Activated gamma-delta T cell treated with Interleukin-2 at 50 U/mL for 16 hours (primary cell): ENCODE measurements around the gene SEMA6C.
"Not testable (repeated sequence)": the region's sequence is repeated elsewhere in the genome, so short reads cannot be mapped to it uniquely, and the experiment has no call there.

Experiments
- DNase-seq: peaks from one replicate; pipeline ENCODE4 v3.0.0-alpha.2; 2020

The SEMA6C gene

DNA sequence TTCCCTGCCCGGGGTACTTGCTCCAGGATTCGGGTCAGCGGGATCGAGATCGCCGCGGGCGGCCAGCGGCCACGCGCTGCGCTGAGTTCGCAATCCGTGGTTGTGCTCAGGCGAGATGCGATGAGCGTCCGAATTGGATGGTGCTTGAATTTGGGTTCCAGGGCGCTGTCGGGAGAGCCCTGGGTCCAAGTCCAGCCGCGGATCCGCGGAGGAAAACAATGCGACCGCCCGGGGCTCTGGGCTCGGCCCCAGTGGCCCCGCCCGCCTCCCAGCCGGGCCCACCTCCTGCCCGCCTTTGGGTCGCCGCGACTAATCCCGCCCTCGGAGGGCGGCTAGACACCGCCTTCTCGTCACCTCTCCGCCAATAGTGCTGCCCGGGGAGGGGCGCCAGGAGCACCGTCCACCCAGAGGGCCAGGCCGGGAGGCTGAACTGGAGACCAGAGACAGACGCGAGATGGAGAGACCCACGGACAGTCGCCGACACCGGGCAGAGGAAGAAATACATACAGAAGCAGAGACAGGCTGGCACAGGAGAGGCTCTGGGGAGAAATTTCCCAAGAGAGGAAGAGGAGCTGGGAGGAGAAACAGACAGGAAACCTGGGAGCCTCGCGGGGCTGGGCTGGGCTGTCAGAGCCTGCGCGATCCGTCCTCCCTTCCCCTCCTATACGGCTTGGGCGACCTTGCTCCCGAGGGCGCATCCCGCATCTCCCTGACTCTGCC, at the start of gene SEMA6C:
SEMA6C (minus strand) TSS at position 220 of the 720 bp plus-strand sequence. CDS start 4,010 bp downstream, outside the sequence.
- peak; percentile 85 for DNase-seq

- not testable (repeated sequence) for DNase-seq
Measured at GRCh38 chr1:151194894-151195594, 48.6 kb upstream of the SEMA6C start.

- DNase-seq, result no peak
Measured at GRCh38 chr1:151193856-151194255, 47.4 kb upstream of the SEMA6C start.

GRCh38 chr1:151193304-151193703, 46.9 kb upstream of the SEMA6C start:
- no peak for DNase-seq

DNA sequence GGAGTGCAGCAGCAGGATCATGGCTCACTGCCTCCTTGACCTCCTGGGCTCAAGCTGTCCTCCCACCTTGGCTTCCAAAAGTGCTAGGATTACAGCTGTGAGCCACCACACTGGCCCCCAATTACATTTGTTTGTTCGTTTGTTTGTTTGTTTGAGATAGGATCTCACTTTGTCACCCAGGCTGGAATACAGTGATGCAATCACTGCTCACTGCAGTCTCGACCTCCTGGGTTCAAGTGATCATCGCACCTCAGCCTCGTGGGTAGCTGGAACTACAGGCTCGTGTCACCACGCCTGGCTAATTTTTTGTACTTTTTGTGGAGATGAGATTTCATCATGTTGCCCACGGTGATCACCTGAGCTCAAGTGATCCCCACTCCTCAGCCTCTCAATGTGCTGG, 45.6 kb upstream of the SEMA6C start:
- DNase-seq, result no peak

DNA sequence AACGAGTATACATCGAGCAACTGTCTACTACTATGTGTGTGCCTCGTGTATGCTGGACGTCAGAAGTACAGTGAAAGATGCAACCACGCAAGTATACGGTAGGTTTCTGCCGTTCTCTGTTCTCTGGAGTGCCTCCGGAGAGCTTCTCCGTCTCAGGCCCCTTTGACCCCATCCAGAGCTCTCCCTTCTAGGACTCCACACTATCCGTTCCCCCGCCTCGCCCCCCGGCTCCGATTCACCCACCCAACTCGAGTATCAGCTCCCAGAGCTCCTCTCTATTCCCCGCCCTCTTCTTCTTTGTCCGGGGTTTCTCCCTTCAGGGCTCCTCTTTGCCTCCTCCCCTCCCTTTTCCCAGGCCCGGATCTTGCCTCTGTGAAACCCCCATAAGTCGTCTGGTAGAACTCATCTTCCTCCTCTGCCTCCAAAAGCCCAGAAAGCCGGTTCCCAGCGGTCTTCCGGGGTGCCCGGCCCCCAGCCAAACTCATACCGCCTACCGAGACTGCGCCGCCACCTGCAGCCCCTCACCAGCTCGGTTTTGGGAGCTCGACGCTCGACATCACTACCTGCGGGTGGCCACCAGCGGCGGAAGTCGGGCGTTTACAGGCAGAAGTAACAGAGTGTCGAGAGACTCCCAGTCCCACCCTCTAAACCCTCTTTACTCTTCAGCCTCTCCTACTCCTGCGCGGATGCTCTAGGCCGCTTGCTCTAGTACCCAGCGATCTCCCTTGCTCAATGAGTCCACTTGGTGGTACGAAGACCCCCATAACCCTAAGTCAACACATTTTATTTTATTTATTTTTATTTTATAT, 43.4 kb upstream of the SEMA6C start, which contains the start of gene VPS72:
VPS72 (minus strand) TSS at position 561 of the 809 bp plus-strand sequence; CDS start at position 485, 76 bp downstream.
- peak; percentile 82 for DNase-seq

GRCh38 chr1:151188667-151189066, 42.2 kb upstream of the SEMA6C start:
- not testable (repeated sequence) for DNase-seq

GRCh38 chr1:151187205-151187604, 40.8 kb upstream of the SEMA6C start:
- no peak for DNase-seq

- DNase-seq, result no peak
Measured at GRCh38 chr1:151184211-151184610, 37.8 kb upstream of the SEMA6C start.

GRCh38 chr1:151176514-151177045, 30.1 kb upstream of the SEMA6C start:
- DNase-seq, result no peak

DNA sequence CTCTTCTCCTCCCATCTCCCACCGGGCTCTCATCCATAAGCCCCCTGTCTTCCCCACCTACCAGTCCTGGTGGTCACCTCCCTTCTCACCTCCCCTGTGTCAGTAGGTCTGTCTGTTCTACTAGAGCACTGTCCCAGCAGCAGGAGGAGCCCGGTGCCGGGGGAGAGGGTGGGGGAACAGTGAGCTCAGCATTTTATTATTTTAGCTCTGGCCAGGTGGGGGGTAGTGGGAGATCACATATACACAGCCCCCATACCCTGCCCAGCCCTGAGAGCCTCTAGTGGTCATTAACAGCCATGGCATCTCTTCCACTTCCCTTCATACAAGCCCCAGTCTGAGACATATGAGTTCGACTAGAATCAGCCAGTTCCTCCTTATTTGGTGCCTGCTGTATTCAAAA, 29.4 kb upstream of the SEMA6C start, which contains the start of gene TMOD4:
TMOD4 (minus strand) TSS at position 119 of the 400 bp plus-strand sequence. CDS start 1,106 bp downstream, outside the sequence.
- DNase-seq, result no peak

DNA sequence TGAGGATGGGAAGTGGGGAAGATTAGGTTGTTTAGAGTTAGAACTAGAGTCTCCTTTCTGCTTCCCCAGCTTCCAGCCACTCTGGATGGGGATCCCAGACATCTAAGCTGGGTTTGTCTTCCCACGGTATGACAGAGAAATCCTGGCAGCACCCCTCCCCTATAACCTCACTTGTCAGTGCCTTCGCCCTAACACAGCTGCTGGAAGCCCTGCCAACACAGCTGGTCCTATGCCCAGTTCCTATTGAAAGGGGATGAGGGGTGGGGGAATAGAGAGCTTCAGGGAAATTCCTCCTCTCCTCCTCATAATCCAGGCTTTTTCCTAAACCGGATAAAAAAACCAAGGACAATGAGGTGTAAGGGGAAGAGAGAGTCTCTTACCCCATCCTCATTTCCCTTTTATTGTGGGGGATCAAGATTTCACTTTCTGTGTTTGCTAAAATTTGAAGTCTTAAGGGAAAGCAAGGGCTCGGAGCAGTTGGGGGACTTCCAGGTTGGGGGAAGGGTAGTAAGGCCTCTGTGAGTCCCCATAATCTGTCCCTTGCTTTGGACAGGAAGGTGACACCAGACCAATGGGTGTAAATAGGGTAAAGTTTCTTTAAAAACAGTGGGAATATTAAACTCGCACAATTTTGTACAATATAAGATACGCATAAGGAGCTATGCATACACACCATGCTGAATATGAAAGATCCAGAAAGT, 28.8 kb upstream of the SEMA6C start:
- DNase-seq, result no peak

DNA sequence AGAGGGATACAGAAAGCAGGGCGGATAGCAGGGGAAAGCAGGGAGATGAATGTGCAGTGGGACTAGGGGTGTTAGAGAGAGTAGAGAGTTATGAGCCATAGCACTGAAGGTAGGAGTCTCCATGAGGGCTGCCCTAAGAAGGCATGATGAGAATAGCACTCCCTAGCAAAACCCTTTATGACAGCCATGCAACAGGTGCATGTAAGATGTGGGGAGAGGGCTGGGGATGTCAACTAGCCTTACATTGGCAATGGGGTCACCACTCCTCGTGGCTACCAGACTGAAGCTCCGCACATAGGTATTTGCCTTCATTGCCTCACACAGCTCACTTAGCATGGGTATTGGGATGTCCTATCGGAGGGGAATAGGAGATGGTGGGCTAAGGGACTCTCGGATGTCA, 24.8 kb upstream of the SEMA6C start:
- DNase-seq, result no peak

- DNase-seq, result no peak
Measured at GRCh38 chr1:151167116-151167515, 20.7 kb upstream of the SEMA6C start.

DNA sequence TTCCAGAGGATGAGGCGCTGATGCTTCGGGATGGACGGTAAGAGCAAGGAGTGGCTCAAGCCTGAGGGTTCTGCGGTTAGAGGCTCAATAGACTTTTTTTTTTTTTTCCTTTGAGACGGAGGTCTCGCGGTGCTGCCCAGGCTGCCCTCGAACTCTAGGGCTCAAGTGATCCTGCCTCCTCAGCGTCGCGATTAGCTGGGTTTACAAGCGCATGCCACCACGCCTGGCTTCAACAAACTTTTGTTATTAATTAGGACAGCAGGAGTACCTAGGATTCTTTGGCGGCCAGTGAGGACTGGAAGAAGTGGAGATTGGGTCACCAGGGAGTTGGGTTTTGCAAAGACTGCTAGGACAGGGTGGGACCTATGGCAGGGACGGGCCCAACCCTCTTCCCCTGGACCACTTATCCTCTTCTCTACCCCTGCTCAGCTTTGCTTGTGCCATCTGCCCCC, 20.1 kb upstream of the SEMA6C start:
- no peak for DNase-seq

DNA sequence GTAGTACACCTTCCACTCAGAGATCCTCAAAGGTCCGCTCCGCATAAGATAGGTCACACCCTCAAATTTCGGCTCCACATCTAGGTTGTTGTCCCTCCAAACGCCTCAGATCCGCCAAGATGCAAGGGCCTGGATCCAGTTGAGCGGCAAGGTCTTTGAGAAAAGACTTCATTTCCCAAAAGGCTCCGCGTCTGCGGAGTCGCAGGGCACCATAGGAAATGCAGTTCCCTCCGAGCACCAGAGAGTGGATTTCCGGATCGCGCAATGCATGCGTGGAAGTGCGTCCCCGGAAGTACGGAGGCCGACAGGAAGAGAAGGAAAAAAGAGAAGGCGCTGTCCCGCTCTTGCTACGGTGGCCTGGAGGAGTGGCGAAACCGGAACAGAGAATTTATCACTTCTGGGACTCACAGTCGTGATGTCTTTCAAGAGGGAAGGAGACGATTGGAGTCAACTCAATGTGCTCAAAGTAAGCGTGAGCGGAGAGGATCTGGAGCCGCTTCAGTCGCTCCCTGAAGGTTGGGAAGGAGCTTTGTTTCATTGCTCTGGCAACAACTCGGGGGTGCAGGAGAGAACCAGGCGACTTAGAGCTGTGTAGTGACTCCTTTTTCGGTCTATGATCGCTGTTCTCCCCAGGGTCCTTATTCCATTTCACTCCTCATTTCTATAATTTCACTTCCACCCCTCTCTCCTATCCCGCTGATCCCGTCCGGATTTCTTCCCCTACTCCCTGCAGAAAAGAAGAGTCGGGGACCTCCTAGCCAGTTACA, 19.5 kb upstream of the SEMA6C start, which contains the start of the genes LYSMD1 and SCNM1:
LYSMD1 (minus strand) TSS at position 165 of the 767 bp plus-strand sequence. CDS start 644 bp downstream, outside the sequence.
SCNM1 (plus strand) TSS at position 407 of the 767 bp plus-strand sequence; CDS start at position 416, 9 bp downstream.
- DNase-seq, result peak; percentile 93

- no peak for DNase-seq
Measured at GRCh38 chr1:151165281-151165737, 18.9 kb upstream of the SEMA6C start.

DNA sequence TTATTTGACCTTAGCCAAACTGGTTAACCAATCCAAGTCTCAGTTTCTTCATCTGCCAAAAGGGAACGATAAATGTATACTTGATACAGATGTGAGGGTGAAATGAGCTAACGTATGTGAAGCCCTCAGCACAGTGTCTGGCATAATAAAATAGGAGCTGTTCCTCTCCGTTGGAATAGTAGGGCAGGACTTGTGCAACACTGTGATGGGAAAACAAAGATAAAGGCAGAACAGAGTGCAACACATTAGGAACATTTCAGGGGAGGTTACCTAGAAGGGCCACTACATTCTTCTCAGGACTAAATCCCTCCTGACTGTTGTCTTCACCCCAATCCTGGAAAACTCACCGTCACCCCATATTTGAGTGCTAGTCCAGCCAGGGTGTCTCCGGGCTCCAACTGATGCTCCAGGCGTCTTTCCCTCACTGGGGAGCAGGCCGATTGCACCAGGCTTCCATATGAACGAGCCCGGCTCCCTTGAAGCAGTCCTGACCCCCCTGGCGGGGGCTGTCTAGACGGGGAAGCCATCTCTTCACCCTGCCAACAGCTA, 18.4 kb upstream of the SEMA6C start:
- no peak for DNase-seq

GRCh38 chr1:151159373-151159772, 12.9 kb upstream of the SEMA6C start:
- DNase-seq, result no peak

- DNase-seq, result no peak
Measured at GRCh38 chr1:151158751-151159251, 12.4 kb upstream of the SEMA6C start.
